SKM-1 treated with dmso at 0.1 percent for 144 hours (cell line): ENCODE results near the gene HMCES.

Experiments
- DNase-seq: peaks from one replicate; lab custom pipeline; 2025; ENCODE audit not compliant: unreplicated experiment; lab: John Stamatoyannopoulos, UW

The HMCES gene

GRCh38 chr3:129278439-129278965 is at the start of gene HMCES:
TSS of gene HMCES (plus strand) at chr3:129278870. CDS start at chr3:129279733, 863 bp downstream.
- peak; percentile 93 for DNase-seq

GRCh38 chr3:129228891-129229585 is 49.6 kb upstream of the HMCES start:
- no peak for DNase-seq

- peak; percentile 69 for DNase-seq
Measured at GRCh38 chr3:129230311-129231019, 48.2 kb upstream of the HMCES start.

- DNase-seq = no peak
Measured at GRCh38 chr3:129231331-129232119, 47.1 kb upstream of the HMCES start.

GRCh38 chr3:129233538-129233937 is 45.1 kb upstream of the HMCES start:
- peak; percentile 94 for DNase-seq

- DNase-seq = no peak
Measured at GRCh38 chr3:129234441-129234840, 44.2 kb upstream of the HMCES start.

GRCh38 chr3:129235344-129235917 is 43.2 kb upstream of the HMCES start:
- DNase-seq = no peak

- peak; percentile 37 for DNase-seq
Measured at GRCh38 chr3:129238945-129239705, 39.5 kb upstream of the HMCES start.

GRCh38 chr3:129239991-129240390 is 38.7 kb upstream of the HMCES start:
- DNase-seq = no peak

- no peak for DNase-seq
Measured at GRCh38 chr3:129240436-129240835, 38.2 kb upstream of the HMCES start.

GRCh38 chr3:129245141-129245540 is 33.5 kb upstream of the HMCES start:
- DNase-seq = no peak

- peak; percentile 87 for DNase-seq
Measured at GRCh38 chr3:129245641-129246306, 32.9 kb upstream of the HMCES start.

- DNase-seq = no peak
Measured at GRCh38 chr3:129246636-129247035, 32.0 kb upstream of the HMCES start.

GRCh38 chr3:129248286-129248979 is 30.2 kb upstream of the HMCES start:
- no peak for DNase-seq

- DNase-seq = peak; percentile 83
Measured at GRCh38 chr3:129249284-129250065, 29.2 kb upstream of the HMCES start, which contains the start of gene COPG1. TSS of gene COPG1 (plus strand) at chr3:129249606. CDS start at chr3:129249710, 104 bp downstream.

GRCh38 chr3:129252748-129253147 is 25.9 kb upstream of the HMCES start:
- DNase-seq = no peak

- no peak for DNase-seq
Measured at GRCh38 chr3:129254536-129255230, 24.0 kb upstream of the HMCES start.

GRCh38 chr3:129256270-129256669 is 22.4 kb upstream of the HMCES start:
- no peak for DNase-seq
